ENCODE data around the gene KCNE1.

KCNE1 gene

GRCh38 chr21:34554227-34554626 lies 42.2 kb upstream of the KCNE1 start:
- no peak overlapping the region for H3K4me3 ChIP-seq (replicated peaks; ENCODE audit: low read depth, low read length)
- TF ChIP-seq CTCF (IDR thresholded peaks at IDR 0.05; ENCODE audit: low read length, missing control alignments): no peak
- no peak for DNase-seq (ENCODE audit: low read depth)

- DNase-seq (ENCODE audit: low read depth): peak; percentile 63
- peak overlapping the region; percentile 11 for H3K4me3 ChIP-seq (replicated peaks; ENCODE audit: low read depth, low read length)
- TF ChIP-seq CTCF (IDR thresholded peaks at IDR 0.05; ENCODE audit: low read length, missing control alignments): no peak
These were observed 41.3 kb upstream of the KCNE1 start for GRCh38 chr21:34553151-34553952.

GRCh38 chr21:34552360-34553098 lies 40.5 kb upstream of the KCNE1 start:
- no peak for TF ChIP-seq CTCF (IDR thresholded peaks at IDR 0.05; ENCODE audit: low read length, missing control alignments)
- no peak overlapping the region for H3K4me3 ChIP-seq (replicated peaks; ENCODE audit: low read depth, low read length)
- no peak for DNase-seq (ENCODE audit: low read depth)

GRCh38 chr21:34550182-34550799 lies 38.3 kb upstream of the KCNE1 start:
- no peak for DNase-seq (ENCODE audit: low read depth)
- TF ChIP-seq CTCF (IDR thresholded peaks at IDR 0.05; ENCODE audit: low read length, missing control alignments): no peak

GRCh38 chr21:34548781-34549376 lies 36.9 kb upstream of the KCNE1 start:
- no peak for DNase-seq (ENCODE audit: low read depth)
- TF ChIP-seq CTCF (IDR thresholded peaks at IDR 0.05; ENCODE audit: low read length, missing control alignments): no peak
- H3K4me3 ChIP-seq (replicated peaks; ENCODE audit: low read depth, low read length): no peak overlapping the region

More at GRCh38 chr21:34550182-34550799, 38.3 kb upstream of the KCNE1 start:
- H3K4me3 ChIP-seq (replicated peaks; ENCODE audit: low read depth, low read length): no peak overlapping the region

- H3K4me3 ChIP-seq (replicated peaks; ENCODE audit: low read depth, low read length): no peak overlapping the region
- TF ChIP-seq CTCF (IDR thresholded peaks at IDR 0.05; ENCODE audit: low read length, missing control alignments): no peak
- no peak for DNase-seq (ENCODE audit: low read depth)
These were observed 34.5 kb upstream of the KCNE1 start for GRCh38 chr21:34546542-34546941.
